GM10266 (cell line): ENCODE data around the gene IL10RB.
A peak's percentile ranks its signal among the peaks of the same experiment; 100 is the strongest.

Experiments
- DNase-seq: peaks from one replicate; pipeline ENCODE4 v3.0.0; 2012; ENCODE audit errors: extremely low spot score
- CTCF ChIP-seq: IDR thresholded peaks from 2 replicates; pipeline ENCODE4 v1.5.1; 2012; ENCODE audit warnings: mild to moderate bottlenecking, low read depth; ENCODE audit not compliant: control insufficient read depth, insufficient read depth; ENCODE audit errors: missing control alignments

The IL10RB gene

GRCh38 chr21:33324291-33325221 is 58.4 kb downstream of the IL10RB start, which contains the start of gene IFNAR1:
TSS of gene IFNAR1 (plus strand) at chr21:33324970. CDS start at chr21:33325056, 86 bp downstream.
- no peak for TF ChIP-seq CTCF
- peak; percentile 88 for DNase-seq

GRCh38 chr21:33325222-33326067 is 59.3 kb downstream of the IL10RB start:
- peak; percentile 41 for DNase-seq
- no peak for TF ChIP-seq CTCF

- no peak for DNase-seq
- TF ChIP-seq CTCF, result no peak
Measured at GRCh38 chr21:33327326-33327725, 61.2 kb downstream of the IL10RB start.

DNA sequence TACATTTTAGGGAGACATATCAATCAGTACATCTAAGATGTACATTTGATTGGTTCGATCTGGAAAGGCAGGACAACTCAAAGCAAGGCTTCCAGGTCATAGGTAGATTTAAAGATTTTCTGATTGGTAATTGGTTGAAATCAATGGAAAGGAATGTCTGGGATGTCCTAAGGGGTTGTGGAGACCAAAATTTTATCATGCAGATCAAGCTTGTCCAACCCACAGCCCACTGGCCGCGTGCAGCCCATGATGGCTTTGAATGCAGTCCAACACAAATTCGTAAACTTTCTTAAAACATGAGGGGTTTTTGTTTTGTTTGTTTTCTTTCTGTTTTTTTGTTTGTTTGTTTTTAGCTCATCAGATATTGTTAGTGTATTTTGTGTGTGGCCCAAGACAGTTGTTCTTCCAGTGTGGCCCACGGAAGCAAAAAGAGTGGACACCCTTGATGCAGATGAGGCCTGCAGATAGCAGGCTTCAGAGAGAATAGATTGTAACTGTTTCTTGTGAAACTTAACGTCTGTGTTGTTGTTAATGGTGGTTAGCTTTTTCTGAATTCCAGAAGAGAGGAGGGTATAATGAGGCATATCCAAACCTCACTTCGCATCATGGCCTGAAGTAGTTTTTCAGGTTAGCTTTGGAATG is 61.7 kb downstream of the IL10RB start:
- DNase-seq, result no peak
- no peak for TF ChIP-seq CTCF

- no peak for DNase-seq
- no peak for TF ChIP-seq CTCF
Measured at GRCh38 chr21:33330726-33331125, 64.6 kb downstream of the IL10RB start.

DNA sequence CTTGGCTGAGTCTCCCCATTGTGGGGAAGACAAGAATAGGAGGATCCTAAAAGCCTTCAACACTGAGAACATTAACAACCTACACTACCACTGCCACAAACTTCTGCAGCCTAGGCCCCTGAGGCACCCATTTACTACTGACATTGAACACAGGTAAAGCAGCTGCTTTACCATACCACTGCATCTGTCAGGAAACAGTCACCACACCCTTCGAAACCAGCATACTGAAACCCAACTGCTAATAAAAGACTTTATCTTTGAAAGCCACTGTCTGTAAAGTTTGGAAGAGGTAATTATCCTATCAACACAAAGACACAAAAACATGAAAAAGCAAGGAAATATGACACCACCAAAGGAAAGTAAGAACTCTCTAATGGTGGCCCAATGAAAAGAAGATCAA is 66.0 kb downstream of the IL10RB start:
- DNase-seq, result peak; percentile 19
- no peak for TF ChIP-seq CTCF
